ENCODE results near the gene SET. TPM values are rescaled to one million over a fixed set of nuclear protein-coding genes. Genes with fewer than 3 reads are reported as not detected.

Gene SET
- polyA plus RNA-seq, 6 donors from 2014 or later: 186 to 306 (median 222) TPM

GRCh38 chr9:128707446-128707845 is 18.4 kb downstream of the SET start:
- Mint-ChIP-seq H3K4me1 (peaks cover 6 to 7% (median 6%) of the 10 kb centered on the region in 3 donors), H3K4me3 (no peak overlapping the region), H3K27me3 (no peaks in the 10 kb centered on the region), H3K27ac (no peak overlapping the region), H3K36me3 (no peaks in the 10 kb centered on the region), H3K9me3 (no peaks in the 10 kb centered on the region)
- DNase-seq: no peak
- no peak for ATAC-seq (ENCODE audit: low read depth in 2 of 2)

- peaks cover 0 to 2% (median 0%) of the 10 kb centered on the region in 3 donors for H3K4me1 Mint-ChIP-seq
These were observed 23.7 kb downstream of the SET start for GRCh38 chr9:128712451-128713410.

GRCh38 chr9:128713411-128713780 is 24.4 kb downstream of the SET start:
- no peaks in the 10 kb centered on the region for H3K9me3 Mint-ChIP-seq
- ATAC-seq (ENCODE audit: low read depth in 2 of 2) (no peak), DNase-seq (no peak)
- no peaks in the 10 kb centered on the region for H3K36me3 Mint-ChIP-seq
- no peak overlapping the region for H3K4me3 Mint-ChIP-seq
- peaks cover 0 to 2% (median 0%) of the 10 kb centered on the region in 3 donors for H3K4me1 Mint-ChIP-seq
- H3K27me3 Mint-ChIP-seq: no peaks in the 10 kb centered on the region
- H3K27ac Mint-ChIP-seq: no peak overlapping the region

More at GRCh38 chr9:128712451-128713410, 23.7 kb downstream of the SET start:
- Mint-ChIP-seq H3K27ac (no peak overlapping the region), H3K36me3 (no peaks in the 10 kb centered on the region), H3K27me3 (no peaks in the 10 kb centered on the region), H3K4me3 (peak overlapping the region in 2 of 8 donors; percentile 42 to 45), H3K9me3 (no peaks in the 10 kb centered on the region)
- DNase-seq: no peak
- no peak for ATAC-seq (ENCODE audit: low read depth in 2 of 2)

- Mint-ChIP-seq H3K27ac (peak overlapping the region in 1 of 6 donors; percentile 20), H3K27me3 (no peaks in the 10 kb centered on the region), H3K4me3 (no peak overlapping the region), H3K4me1 (peaks cover 0 to 2% (median 0%) of the 10 kb centered on the region in 3 donors), H3K36me3 (no peaks in the 10 kb centered on the region), H3K9me3 (no peaks in the 10 kb centered on the region)
- no peak for ATAC-seq (ENCODE audit: low read depth in 2 of 2)
- no peak for DNase-seq
These were observed 25.0 kb downstream of the SET start for GRCh38 chr9:128713941-128714573.

- peak overlapping the region in 1 of 6 donors; percentile 20 for H3K27ac Mint-ChIP-seq
- no peak for DNase-seq
- no peaks in the 10 kb centered on the region for H3K36me3 Mint-ChIP-seq
- ATAC-seq (ENCODE audit: low read depth in 2 of 2): no peak
- H3K9me3 Mint-ChIP-seq: no peaks in the 10 kb centered on the region
- H3K27me3 Mint-ChIP-seq: no peaks in the 10 kb centered on the region
- peak overlapping the region in 1 of 8 donors; percentile 42 for H3K4me3 Mint-ChIP-seq
- H3K4me1 Mint-ChIP-seq: peaks cover 0 to 2% (median 0%) of the 10 kb centered on the region in 3 donors
These were observed 25.8 kb downstream of the SET start for GRCh38 chr9:128714586-128715435.

- peaks cover 0 to 2% (median 0%) of the 10 kb centered on the region in 3 donors for H3K4me1 Mint-ChIP-seq
- H3K9me3 Mint-ChIP-seq: no peaks in the 10 kb centered on the region
- no peaks in the 10 kb centered on the region for H3K27me3 Mint-ChIP-seq
- H3K4me3 Mint-ChIP-seq: peak overlapping the region in 1 of 8 donors; percentile 42
- ATAC-seq (ENCODE audit: low read depth in 2 of 2) (no peak), DNase-seq (no peak)
- no peak overlapping the region for H3K27ac Mint-ChIP-seq
- H3K36me3 Mint-ChIP-seq: no peaks in the 10 kb centered on the region
These were observed 26.4 kb downstream of the SET start for GRCh38 chr9:128715436-128715750.

GRCh38 chr9:128716581-128717254 is 27.7 kb downstream of the SET start:
- no peaks in the 10 kb centered on the region for H3K27me3 Mint-ChIP-seq
- H3K4me1 Mint-ChIP-seq: peaks cover under 1 to 4% (median 3%) of the 10 kb centered on the region in 3 donors
- no peak overlapping the region for H3K4me3 Mint-ChIP-seq
- H3K27ac Mint-ChIP-seq: no peak overlapping the region
- no peaks in the 10 kb centered on the region for H3K36me3 Mint-ChIP-seq
- no peaks in the 10 kb centered on the region for H3K9me3 Mint-ChIP-seq
- DNase-seq (no peak), ATAC-seq (ENCODE audit: low read depth in 2 of 2) (no peak)

- DNase-seq (no peak), ATAC-seq (ENCODE audit: low read depth in 2 of 2) (no peak)
- no peaks in the 10 kb centered on the region for H3K36me3 Mint-ChIP-seq
- no peaks in the 10 kb centered on the region for H3K9me3 Mint-ChIP-seq
- peaks cover 13 to 16% (median 13%) of the 10 kb centered on the region in 3 donors for H3K4me1 Mint-ChIP-seq
- no peaks in the 10 kb centered on the region for H3K27me3 Mint-ChIP-seq
- no peak overlapping the region for H3K4me3 Mint-ChIP-seq
- H3K27ac Mint-ChIP-seq: no peak overlapping the region
These were observed 29.0 kb downstream of the SET start for GRCh38 chr9:128718047-128718446.

GRCh38 chr9:128718475-128718874 is 29.5 kb downstream of the SET start:
- no peak for ATAC-seq (ENCODE audit: low read depth in 2 of 2)
- Mint-ChIP-seq H3K4me1 (peaks cover 17 to 21% (median 18%) of the 10 kb centered on the region in 3 donors), H3K27me3 (no peaks in the 10 kb centered on the region), H3K36me3 (no peaks in the 10 kb centered on the region), H3K4me3 (no peak overlapping the region), H3K27ac (no peak overlapping the region), H3K9me3 (no peaks in the 10 kb centered on the region)
- DNase-seq: no peak

GRCh38 chr9:128719919-128720605 is 31.0 kb downstream of the SET start:
- Mint-ChIP-seq H3K36me3 (no peaks in the 10 kb centered on the region), H3K4me3 (peak overlapping the region in 1 of 8 donors; percentile 49), H3K27me3 (no peaks in the 10 kb centered on the region), H3K9me3 (no peaks in the 10 kb centered on the region), H3K27ac (no peak overlapping the region), H3K4me1 (peaks cover 29 to 31% (median 30%) of the 10 kb centered on the region in 3 donors)
- ATAC-seq (ENCODE audit: low read depth in 2 of 2) (no peak), DNase-seq (no peak)

GRCh38 chr9:128720841-128721486 is 31.9 kb downstream of the SET start:
- Mint-ChIP-seq H3K9me3 (no peaks in the 10 kb centered on the region), H3K4me1 (peaks cover 30 to 36% (median 32%) of the 10 kb centered on the region in 3 donors), H3K36me3 (no peaks in the 10 kb centered on the region), H3K4me3 (peak overlapping the region in 3 of 8 donors; percentile 19 to 89 (median 43)), H3K27ac (no peak overlapping the region), H3K27me3 (no peaks in the 10 kb centered on the region)
- no peak for ATAC-seq (ENCODE audit: low read depth in 2 of 2)
- DNase-seq: no peak

GRCh38 chr9:128721487-128722010 is 32.5 kb downstream of the SET start:
- Mint-ChIP-seq H3K4me3 (peak overlapping the region in 3 of 8 donors; percentile 79 to 98 (median 94)), H3K4me1 (peaks cover 30 to 40% (median 32%) of the 10 kb centered on the region in 3 donors), H3K9me3 (no peaks in the 10 kb centered on the region), H3K27ac (no peak overlapping the region), H3K36me3 (no peaks in the 10 kb centered on the region), H3K27me3 (no peaks in the 10 kb centered on the region)
- DNase-seq (no peak), ATAC-seq (ENCODE audit: low read depth in 2 of 2) (no peak)

Data from naive B cell (primary cell).